Right ventricle myocardium superior (tissue), 1 donor: ENCODE measurements around the gene C21orf58. TPM values are rescaled to one million over a fixed set of nuclear protein-coding genes. Genes with fewer than 3 reads are reported as not detected.

Experiments used
- ATAC-seq: fragments of 200-7000 bp; cut with Tn5 transposase; one replicate; pipeline ENCODE4 v1.9.1; 2020; ENCODE audit warnings: mild to moderate bottlenecking; ENCODE audit not compliant: poor library complexity
- DNase-seq: peaks from one replicate; pipeline ENCODE4 v3.0.0-alpha.2; 2020
- intact Hi-C: fragments of 100-400 bp; cut with DNase I; formaldehyde crosslinking; loops from one replicate; pipeline ENCODE4 v1.11.2; 2022
- total RNA-seq: library from RNA; stranded (reverse); fragmentation: NEBNext Ultra II Directional; extraction: Animal tissue kit (Norgen Biotek cat#: 25700); gene quantifications from one replicate; pipeline ENCODE4 v1.2.1, GENCODE V29; 2021
- donor health status: DM: no; HTN: yes; CAD: no; lungs with severe emphysema.

C21orf58 gene
- total RNA-seq, 1 donor from 2014 or later = 1.0 TPM

- no peak for DNase-seq
- no peak for ATAC-seq
- intact Hi-C loops = no loop called here
These were observed 31.7 kb upstream of the C21orf58 start for GRCh38 chr21:46355161-46356004.

- DNase-seq = no peak
- intact Hi-C loops = no loop called here
- ATAC-seq = no peak
These were observed 30.8 kb upstream of the C21orf58 start for GRCh38 chr21:46354518-46354917.

- DNase-seq (no peak), ATAC-seq (no peak)
- intact Hi-C loops = no loop called here
These were observed 30.4 kb upstream of the C21orf58 start for GRCh38 chr21:46354046-46354445.

GRCh38 chr21:46352913-46353312 lies 29.2 kb upstream of the C21orf58 start:
- ATAC-seq (no peak), DNase-seq (no peak)
- intact Hi-C loops = no loop called here

- intact Hi-C loops = no loop called here
- no peak for ATAC-seq
- DNase-seq = no peak
These were observed 28.5 kb upstream of the C21orf58 start for GRCh38 chr21:46352164-46352515.

- DNase-seq (no peak), ATAC-seq (no peak)
- intact Hi-C loops = no loop called here
These were observed 27.9 kb upstream of the C21orf58 start for GRCh38 chr21:46351476-46352163.

GRCh38 chr21:46350981-46351380 lies 27.3 kb upstream of the C21orf58 start:
- ATAC-seq (no peak), DNase-seq (no peak)
- intact Hi-C loops = no loop called here

- no peak for ATAC-seq
- intact Hi-C loops = no loop called here
- DNase-seq = no peak
These were observed 26.9 kb upstream of the C21orf58 start for GRCh38 chr21:46350571-46350970.

- ATAC-seq = no peak
- intact Hi-C loops = no loop called here
- DNase-seq = no peak
These were observed 25.6 kb upstream of the C21orf58 start for GRCh38 chr21:46349134-46349760.

- DNase-seq (peak; percentile 80), ATAC-seq (peak; percentile 95)
- intact Hi-C loops = no loop called here
These were observed 24.2 kb upstream of the C21orf58 start for GRCh38 chr21:46347791-46348381.

GRCh38 chr21:46347203-46347550 lies 23.5 kb upstream of the C21orf58 start:
- intact Hi-C loops = no loop called here
- ATAC-seq (no peak), DNase-seq (no peak)

GRCh38 chr21:46346296-46347202 lies 22.9 kb upstream of the C21orf58 start:
- DNase-seq (no peak), ATAC-seq (no peak)
- intact Hi-C loops = no loop called here

- intact Hi-C loops = no loop called here
- no peak for ATAC-seq
- no peak for DNase-seq
These were observed 22.2 kb upstream of the C21orf58 start for GRCh38 chr21:46345861-46346260.

- intact Hi-C loops = no loop called here
- no peak for ATAC-seq
- no peak for DNase-seq
These were observed 20.7 kb upstream of the C21orf58 start for GRCh38 chr21:46344219-46344915.

GRCh38 chr21:46340998-46341397 lies 17.3 kb upstream of the C21orf58 start:
- intact Hi-C loops = no loop called here
- DNase-seq = no peak
- no peak for ATAC-seq

- intact Hi-C loops = no loop called here
- ATAC-seq (no peak), DNase-seq (no peak)
These were observed 12.9 kb upstream of the C21orf58 start for GRCh38 chr21:46336603-46337002.

GRCh38 chr21:46334351-46335140 lies 10.9 kb upstream of the C21orf58 start:
- intact Hi-C loops = no loop called here
- no peak for DNase-seq
- no peak for ATAC-seq
